GM19452 (cell line): ENCODE measurements around the gene STRA8.

Experiments used
- ATAC-seq: cut with Tn5 transposase; IDR thresholded peaks from one replicate; pipeline ENCODE4 v1.9.1; 2021; ENCODE audit not compliant: unreplicated experiment

STRA8 gene

GRCh38 chr7:135263321-135263970 is 29.8 kb downstream of the STRA8 start:
- no peak for ATAC-seq

- ATAC-seq = no peak
These were observed 32.0 kb downstream of the STRA8 start for GRCh38 chr7:135265637-135266036.

- ATAC-seq = no peak
These were observed 36.3 kb downstream of the STRA8 start for GRCh38 chr7:135269921-135270320.

DNA sequence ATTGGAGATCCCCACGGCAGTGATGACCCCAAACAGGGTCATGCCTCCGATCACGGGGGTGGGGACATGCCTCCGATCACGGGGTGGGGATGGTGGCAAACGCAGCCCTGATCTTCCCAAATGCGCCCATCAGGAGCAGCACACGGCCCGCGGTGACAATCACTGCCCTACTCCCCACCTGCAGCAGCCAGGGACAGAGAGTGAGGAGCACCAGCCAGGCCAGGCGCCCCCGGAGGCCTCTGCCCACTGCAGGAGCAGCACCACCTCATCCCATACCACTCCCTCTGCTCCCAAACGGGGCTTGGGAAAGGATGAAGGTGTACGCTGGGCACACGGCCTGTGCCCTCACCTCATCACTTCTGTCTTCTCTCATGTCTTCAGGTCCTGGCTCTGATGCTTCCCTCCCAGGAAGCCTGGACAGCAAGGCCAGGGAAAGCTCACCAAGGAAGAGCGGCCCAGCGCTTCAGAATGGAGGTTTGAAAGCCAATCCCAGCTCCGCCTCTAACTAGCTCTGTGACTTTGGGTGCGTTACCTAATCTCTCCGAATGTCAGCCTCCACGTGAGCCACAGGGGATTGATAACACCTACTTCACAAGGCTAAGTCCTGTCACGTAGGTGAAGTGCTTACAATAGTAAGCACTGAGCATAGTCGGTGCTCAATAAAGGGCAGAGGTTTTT is 37.1 kb downstream of the STRA8 start:
- no peak for ATAC-seq

GRCh38 chr7:135271255-135271615 is 37.6 kb downstream of the STRA8 start:
- no peak for ATAC-seq

GRCh38 chr7:135272303-135272702 is 38.7 kb downstream of the STRA8 start:
- no peak for ATAC-seq

DNA sequence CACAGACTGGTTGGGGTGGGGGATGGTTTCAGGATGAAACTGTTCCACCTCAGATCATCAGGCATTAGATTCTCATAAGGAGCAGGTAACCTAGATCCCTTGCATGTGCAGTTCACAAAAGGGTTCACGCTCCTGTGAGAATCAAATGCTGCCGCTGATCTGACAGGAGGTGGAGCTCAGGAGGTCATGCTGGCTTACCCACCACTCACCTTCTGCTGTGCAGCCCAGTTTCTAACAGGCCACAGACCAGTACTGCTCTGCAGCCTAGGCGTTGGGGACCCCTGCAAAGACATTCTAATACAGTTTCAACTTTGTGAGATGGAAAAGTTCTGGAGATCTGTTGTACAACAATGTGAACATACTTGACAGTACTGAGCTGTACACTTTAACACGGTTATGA is 39.9 kb downstream of the STRA8 start:
- no peak for ATAC-seq

GRCh38 chr7:135274495-135275268 is 41.0 kb downstream of the STRA8 start:
- ATAC-seq = peak; percentile 91

DNA sequence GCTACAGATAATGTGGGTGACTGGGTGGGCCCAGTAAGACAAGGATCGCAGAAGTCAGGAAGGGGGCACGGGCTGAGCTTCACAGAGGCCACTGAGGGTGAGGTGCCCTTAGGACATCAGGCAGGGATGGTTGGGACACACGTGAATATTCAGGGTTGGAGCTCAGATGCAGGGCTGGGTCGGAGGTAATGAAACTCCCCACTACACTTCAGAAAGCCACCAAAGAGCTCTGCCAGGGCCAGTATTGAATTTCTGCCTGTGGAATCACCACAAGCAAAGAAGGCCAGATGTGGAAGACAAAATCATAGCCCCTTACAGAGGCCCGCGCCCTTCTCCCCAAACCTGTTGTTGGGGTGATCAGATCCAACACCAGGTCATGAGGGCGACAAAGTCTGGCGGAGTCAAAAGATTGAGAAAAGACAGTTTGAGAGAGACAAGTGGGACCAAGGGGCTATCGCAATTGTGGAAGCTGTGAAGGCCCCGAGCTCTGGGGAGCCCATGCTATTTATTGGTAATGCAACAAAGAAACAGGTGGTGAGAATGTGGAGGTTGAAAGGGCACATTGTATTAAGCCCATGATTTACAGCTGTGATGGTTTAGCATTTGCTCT is 42.4 kb downstream of the STRA8 start:
- ATAC-seq = no peak

DNA sequence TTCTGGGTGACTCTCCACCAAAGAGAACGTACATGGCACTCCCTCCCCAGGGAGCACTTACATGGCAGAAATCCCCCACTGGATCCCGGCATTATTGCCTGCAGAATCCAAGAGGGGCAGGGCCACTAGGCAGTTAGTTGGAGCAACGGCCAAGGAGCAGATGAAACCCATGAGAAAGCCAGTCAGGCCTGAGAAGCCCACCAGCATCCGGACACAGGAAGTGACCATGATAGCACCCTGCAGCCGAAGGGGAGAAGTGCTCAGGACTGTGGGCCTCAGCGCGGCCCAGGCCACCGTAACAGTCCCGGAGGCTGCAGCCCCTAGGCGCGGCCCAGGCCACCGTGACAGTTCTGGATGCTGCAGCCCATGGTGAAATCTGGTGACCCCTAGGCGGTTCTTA is 43.5 kb downstream of the STRA8 start:
- ATAC-seq = no peak

- ATAC-seq = peak; percentile 97
These were observed 47.8 kb downstream of the STRA8 start for GRCh38 chr7:135281363-135281949.

DNA sequence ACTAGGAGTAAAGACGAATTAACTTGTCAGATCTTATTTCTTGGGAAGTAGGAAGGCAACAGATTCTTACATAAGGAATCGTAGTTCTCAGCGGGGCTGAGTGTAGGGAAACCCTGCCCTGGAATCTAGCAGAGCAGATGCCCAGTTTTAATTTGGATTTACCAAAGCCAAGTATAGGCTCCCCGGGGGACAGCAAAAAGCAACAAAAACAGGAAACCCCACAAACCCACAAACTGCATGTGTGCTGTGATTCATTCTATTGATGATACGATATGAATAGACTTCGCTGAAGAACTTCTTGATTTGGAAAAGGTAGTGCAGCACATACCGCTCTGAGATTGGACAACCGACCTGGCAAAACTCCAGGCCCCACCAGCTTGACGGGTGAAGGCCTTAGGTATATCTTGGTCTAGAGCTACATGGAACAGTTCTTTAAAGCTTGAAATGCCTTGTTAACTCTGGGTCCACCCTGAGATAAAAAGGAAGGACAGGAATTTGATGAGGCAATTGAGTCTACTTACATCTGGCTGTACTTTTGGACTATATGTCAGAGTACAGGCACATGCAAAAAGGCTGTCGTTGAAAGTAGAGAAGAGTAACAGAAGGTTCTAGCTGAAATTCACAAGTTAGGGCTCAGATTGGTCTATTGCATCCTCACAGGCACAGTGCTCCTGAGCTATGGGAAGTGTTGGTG is 49.1 kb downstream of the STRA8 start:
- no peak for ATAC-seq

GRCh38 chr7:135283959-135284638 is 50.5 kb downstream of the STRA8 start:
- ATAC-seq = no peak

GRCh38 chr7:135285547-135286233 is 52.1 kb downstream of the STRA8 start:
- no peak for ATAC-seq

DNA sequence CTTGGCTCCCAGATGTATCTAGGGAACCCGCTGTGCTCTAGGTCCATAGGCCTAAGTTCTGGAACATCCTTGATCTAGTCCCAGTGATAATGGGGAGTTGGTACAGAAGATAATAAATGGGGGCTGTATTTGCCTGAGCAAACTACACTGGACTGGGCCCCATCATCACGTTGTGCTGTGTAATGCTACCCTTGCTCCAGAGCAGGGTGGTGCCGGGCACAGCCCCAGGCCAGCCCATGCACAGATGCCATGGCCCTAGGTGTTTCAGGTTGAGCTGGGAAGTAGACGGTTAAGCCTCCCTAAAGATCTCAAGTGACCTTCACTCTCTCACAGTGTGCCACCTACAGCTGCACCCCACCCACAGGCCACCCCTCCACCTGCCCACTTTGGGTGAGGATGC is 53.2 kb downstream of the STRA8 start:
- ATAC-seq = no peak

DNA sequence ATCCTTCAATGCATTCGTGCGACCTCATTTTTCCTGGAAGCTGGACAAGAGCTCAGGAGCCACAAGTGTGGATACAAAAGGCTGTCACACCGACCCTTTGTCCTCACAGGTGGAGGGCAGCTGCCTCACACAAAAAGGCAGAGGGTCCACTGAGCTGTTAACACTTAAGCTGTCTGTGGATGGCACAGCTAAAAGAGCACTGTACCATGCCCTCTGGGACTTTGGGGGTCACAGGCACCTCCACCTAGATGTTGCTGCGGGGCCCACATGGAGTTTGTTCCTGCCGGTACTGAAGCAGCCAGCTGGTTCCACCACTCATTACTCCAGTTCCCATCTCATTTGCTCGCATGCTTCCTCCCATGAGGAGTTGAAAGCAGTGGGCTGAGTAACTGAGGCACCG is 57.0 kb downstream of the STRA8 start:
- ATAC-seq = no peak

DNA sequence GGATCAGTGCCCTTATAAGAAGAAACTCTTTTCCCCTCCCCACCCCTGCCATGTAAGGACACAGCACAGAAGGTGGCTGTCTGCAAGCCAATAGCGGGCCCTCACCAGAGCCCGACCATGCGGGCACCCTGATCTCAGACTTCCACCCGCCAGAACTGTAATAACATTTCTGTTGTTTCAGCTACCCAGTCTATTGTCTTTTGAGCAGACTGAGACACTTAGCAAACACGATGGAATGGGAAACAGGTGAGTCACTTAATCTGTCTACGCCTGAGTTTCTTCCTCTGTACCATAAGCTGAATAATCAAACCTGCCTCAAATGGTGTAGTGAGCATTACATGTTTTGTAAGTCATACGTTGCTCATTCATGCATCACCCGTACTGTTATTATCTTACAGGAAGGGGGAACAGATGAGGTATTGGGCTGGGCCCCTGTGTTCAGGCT is 58.2 kb downstream of the STRA8 start:
- ATAC-seq = no peak

- ATAC-seq = no peak
These were observed 65.6 kb downstream of the STRA8 start for GRCh38 chr7:135299235-135299634.

DNA sequence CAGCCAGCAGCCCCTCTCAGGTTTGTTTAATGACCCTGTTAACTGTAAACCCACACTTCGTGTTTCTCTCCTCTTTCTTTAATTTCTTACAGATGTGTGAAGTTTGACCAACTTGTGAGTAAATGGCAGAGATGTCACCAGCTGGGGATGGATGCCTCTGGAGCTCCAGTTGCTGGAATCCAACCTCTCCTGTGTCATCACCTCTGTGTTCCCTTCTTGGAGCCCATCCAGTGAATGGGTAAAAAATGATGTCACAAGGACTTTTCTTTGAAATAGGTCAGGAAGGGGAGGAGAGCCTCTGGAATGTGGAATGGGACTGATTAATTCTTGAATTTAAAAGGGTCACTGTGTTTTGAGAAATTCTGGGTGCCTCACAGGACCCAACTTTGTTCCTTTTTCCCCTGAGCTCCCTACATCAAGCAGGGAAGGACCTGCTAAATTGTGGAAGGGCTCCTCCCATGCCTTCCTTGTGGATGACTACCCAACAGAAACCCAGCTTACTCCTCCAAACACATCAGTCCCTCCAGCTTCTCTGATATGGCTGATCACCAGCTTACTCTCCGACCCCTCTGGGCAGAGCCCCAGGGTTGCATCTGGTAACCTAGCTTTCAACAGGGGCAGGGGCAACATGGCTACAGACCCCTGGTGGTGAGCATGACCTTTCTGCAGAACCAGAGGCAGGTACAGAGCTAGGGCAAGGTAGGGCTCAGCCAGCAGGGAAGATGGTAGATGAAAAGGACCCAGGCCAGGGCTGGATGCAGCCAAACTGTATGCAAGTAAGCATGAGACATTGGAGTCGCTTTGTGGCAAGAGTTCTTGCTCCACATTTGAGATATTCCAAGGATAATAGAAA is 67.5 kb downstream of the STRA8 start:
- no peak for ATAC-seq
